Tibial artery (tissue), 4 donors: ENCODE results near the gene EDAR.

Experiments used
- DNase-seq, 2 donors: peaks; one replicate each; pipeline ENCODE4 v3.0.0-alpha.2; 2019
- H3K27ac ChIP-seq, 2 donors: fragments of 200-600 bp; sonication (generic) in 1 of 2; 1 replicate in 1 of 2; 2 replicates in 1 of 2; pipeline ENCODE4 v1.5.1; 2018 to 2019; ENCODE audit warnings: mild to moderate bottlenecking in 1 of 2
- H3K27me3 ChIP-seq, 2 donors: fragments of 200-600 bp; sonication (generic) in 1 of 2; one replicate each; pipeline versions ENCODE4 v1.5.1 to v1.6.0; 2016 to 2019
- H3K36me3 ChIP-seq, 3 donors: fragments of 200-600 bp; sonication (generic) in 2 of 3; one replicate each; pipeline ENCODE4 v1.5.1; 2016 to 2019; ENCODE audit warnings: mild to moderate bottlenecking in 2 of 3
- H3K4me1 ChIP-seq, 4 donors: fragments of 200-600 bp; sonication (generic) in 2 of 4; 1 replicate in 3 of 4; 2 replicates in 1 of 4; pipeline ENCODE4 v1.5.1; 2016 to 2019
- H3K4me3 ChIP-seq, 2 donors: fragments of 200-600 bp; sonication (generic) in 1 of 2; 1 replicate in 1 of 2; 2 replicates in 1 of 2; pipeline ENCODE4 v1.5.1; 2018 to 2019; ENCODE audit warnings: mild to moderate bottlenecking in 2 of 2
- H3K9me3 ChIP-seq, 3 donors: fragments of 200-600 bp; sonication (generic) in 1 of 3; one replicate each; pipeline ENCODE4 v1.5.1; 2016 to 2019
- CTCF ChIP-seq, 2 experiments: fragments of 200-600 bp in 1 of 2; fragments of 450-650 bp in 1 of 2; IDR thresholded peaks; one replicate each; pipeline ENCODE4 v1.5.1; 2017 to 2019; ENCODE audit warnings: antibody characterized with exemption in 2 of 2, mild to moderate bottlenecking in 1 of 2, moderate library complexity in 1 of 2
- intact Hi-C: fragments of 100-400 bp; cut with DNase I; formaldehyde crosslinking; loops from one replicate; pipeline ENCODE4 v1.15.0; 2023; ENCODE audit warnings: low total_unique reads

Gene EDAR

DNA sequence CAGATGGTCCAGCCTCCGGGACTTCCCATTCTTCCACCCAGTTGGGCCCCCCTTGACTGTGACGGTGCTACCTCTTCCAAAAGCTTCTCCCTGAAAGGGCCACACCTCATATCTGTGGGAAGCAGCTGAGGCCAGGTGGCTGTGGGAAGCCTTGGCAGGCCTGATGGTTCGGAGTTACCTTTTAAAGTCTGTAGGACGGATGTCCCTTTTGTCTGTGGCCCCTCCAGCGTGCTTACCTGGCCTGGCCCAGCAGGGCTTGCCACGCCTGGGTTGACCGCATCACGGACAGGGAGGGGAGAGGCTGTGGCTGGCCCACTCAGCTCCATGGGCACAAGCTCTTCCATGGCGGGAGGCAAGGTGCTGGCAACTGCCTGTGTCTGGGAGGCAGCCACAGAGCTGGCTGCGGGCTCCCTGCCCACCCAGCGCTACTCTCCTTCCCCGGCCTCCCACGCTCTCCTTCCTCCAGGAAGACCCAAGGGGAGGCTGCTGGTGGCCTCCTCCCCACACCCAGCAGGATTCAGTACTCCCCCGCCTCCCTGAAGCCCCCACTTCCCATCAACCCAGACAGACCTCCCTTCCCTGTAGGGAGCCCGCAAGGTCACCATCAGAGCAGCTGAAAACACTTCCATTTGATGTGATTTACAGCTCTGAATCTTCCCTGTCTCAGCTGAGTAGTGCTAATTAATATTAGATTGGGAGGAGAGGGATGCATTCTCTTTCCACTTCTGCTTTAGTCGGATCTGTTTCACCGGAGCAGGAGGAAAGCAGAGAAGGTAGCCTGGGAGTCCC, 52.8 kb downstream of the EDAR start:
- intact Hi-C loops = no loop called here
- H3K27me3 ChIP-seq = peaks cover 0 to 14% of the 10 kb centered on the region in 2 donors
- no peaks in the 10 kb centered on the region for H3K36me3 ChIP-seq
- no peak overlapping the region for H3K27ac ChIP-seq
- DNase-seq = no peak
- TF ChIP-seq CTCF (IDR thresholded peaks at IDR 0.05) = no peak
- H3K4me3 ChIP-seq = no peak overlapping the region
- H3K9me3 ChIP-seq = no peaks in the 10 kb centered on the region
- H3K4me1 ChIP-seq = peaks cover 0 to 6% (median 0%) of the 10 kb centered on the region in 4 donors

DNA sequence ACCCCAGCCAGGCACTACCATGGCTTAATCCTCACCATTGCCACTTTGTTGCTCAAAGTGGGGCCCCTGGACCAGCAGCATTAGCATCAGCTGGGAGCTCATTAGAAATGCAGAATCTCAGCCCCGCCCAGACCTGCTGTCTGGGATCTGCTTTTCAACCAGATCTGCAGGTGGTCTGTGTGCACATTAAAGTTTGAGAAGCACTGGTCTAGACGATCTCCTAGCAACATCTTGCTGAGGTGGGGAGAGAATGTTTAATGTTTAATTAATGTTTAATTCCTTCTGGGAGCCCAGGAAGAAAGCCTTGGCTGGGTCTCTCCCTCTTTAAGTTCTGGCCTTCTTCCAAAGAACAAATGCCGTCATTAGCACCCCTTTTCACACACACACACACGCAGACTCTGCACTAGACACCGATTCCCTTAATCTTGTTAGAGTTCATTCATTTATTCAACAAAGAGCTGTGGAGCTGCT, 53.7 kb downstream of the EDAR start:
- no peak for DNase-seq
- no peak overlapping the region for H3K4me3 ChIP-seq
- H3K27me3 ChIP-seq = peaks cover 0 to 23% of the 10 kb centered on the region in 2 donors
- TF ChIP-seq CTCF (IDR thresholded peaks at IDR 0.05) = no peak
- H3K36me3 ChIP-seq = no peaks in the 10 kb centered on the region
- no peak overlapping the region for H3K27ac ChIP-seq
- intact Hi-C loops = no loop called here
- H3K9me3 ChIP-seq = no peaks in the 10 kb centered on the region
- H3K4me1 ChIP-seq = peaks cover 0 to 6% (median 0%) of the 10 kb centered on the region in 4 donors

- Histone ChIP-seq H3K4me3 (no peak overlapping the region), H3K27me3 (peaks cover 0 to 28% of the 10 kb centered on the region in 2 donors), H3K4me1 (peaks cover 0 to 6% (median 0%) of the 10 kb centered on the region in 4 donors), H3K27ac (no peak overlapping the region), H3K9me3 (no peaks in the 10 kb centered on the region), H3K36me3 (no peaks in the 10 kb centered on the region)
- TF ChIP-seq CTCF (IDR thresholded peaks at IDR 0.05) = no peak
- no peak for DNase-seq
- intact Hi-C loops = no loop called here
These were observed 54.3 kb downstream of the EDAR start for GRCh38 chr2:108934583-108935245.

DNA sequence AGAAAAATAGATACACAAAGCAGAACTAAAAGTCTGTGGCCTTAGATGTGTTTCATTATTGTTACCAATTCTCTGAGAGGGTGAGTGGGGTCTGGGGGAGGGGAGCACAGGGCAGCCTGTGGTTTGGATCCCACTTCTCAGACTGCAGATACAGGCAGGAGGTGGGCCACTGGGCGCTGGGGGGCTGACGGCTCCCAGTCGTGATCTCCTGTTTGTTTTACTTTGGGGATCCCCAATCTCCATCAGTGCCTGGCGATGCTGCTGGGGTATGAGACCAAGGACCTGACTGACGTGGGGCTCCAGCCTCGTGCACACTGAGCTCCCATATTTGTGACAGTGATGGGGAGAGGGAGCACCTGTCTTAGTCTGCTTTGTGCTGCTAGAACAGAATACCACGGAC, 54.9 kb downstream of the EDAR start:
- no peaks in the 10 kb centered on the region for H3K9me3 ChIP-seq
- H3K27me3 ChIP-seq = peaks cover 0 to 31% of the 10 kb centered on the region in 2 donors
- TF ChIP-seq CTCF (IDR thresholded peaks at IDR 0.05) = no peak
- H3K36me3 ChIP-seq = no peaks in the 10 kb centered on the region
- no peak overlapping the region for H3K27ac ChIP-seq
- no peak for DNase-seq
- peaks cover 0 to 6% (median 0%) of the 10 kb centered on the region in 4 donors for H3K4me1 ChIP-seq
- intact Hi-C loops = no loop called here
- no peak overlapping the region for H3K4me3 ChIP-seq

- H3K9me3 ChIP-seq = no peaks in the 10 kb centered on the region
- no peak overlapping the region for H3K4me3 ChIP-seq
- H3K27ac ChIP-seq = no peak overlapping the region
- H3K36me3 ChIP-seq = no peaks in the 10 kb centered on the region
- peaks cover 0 to 31% of the 10 kb centered on the region in 2 donors for H3K27me3 ChIP-seq
- peaks cover 0 to 6% (median 0%) of the 10 kb centered on the region in 4 donors for H3K4me1 ChIP-seq
- no peak for TF ChIP-seq CTCF (IDR thresholded peaks at IDR 0.05)
- DNase-seq = no peak
- intact Hi-C loops = no loop called here
These were observed 55.3 kb downstream of the EDAR start for GRCh38 chr2:108933691-108934117.
